ENCODE measurements around the gene KLHL30. TPM values are rescaled to one million over a fixed set of nuclear protein-coding genes. Genes with fewer than 3 reads are reported as not detected.
"Not testable (repeated sequence)": the region's sequence is repeated elsewhere in the genome, so short reads cannot be mapped to it uniquely, and the experiment has no call there.

Gene KLHL30
- total RNA-seq, 3 donors from 2014 or later, result 0.15 to 0.98 (median 0.32) TPM

DNA sequence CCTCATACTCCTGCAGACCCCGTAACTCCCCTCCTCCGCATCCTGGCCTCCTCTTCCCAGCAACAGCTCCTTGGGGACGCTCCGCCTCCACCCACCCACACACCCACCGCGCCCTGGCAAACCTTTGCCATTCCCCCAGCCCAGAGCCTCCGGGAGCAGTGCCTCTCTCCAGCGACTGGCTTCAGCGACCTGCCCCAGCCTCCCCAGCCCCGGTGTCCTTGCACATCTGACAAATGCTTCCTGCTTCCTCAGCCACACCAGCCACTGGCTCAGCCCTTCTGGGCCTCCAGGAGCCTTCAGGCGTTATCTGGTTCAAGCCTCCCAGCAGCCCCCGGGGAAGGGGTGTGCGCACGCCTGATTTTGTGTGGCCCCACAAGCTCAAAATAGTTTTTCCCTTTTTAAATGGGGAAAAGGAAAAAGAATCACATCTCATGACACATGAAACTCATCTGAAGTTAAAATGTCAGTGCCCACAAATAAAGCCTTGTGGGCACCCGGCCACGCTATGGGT, 24.1 kb upstream of the KLHL30 start:
- no peak overlapping the region for H3K4me3 ChIP-seq
- H3K27ac ChIP-seq, result no peak overlapping the region
- intact Hi-C loops (cut with DNase I; ENCODE audit: low total_unique reads), result no loop called here
- no peaks in the 10 kb centered on the region for H3K4me1 ChIP-seq
- peaks cover 0 to 4% of the 10 kb centered on the region in 2 donors for H3K9me3 ChIP-seq
- TF ChIP-seq, protein P1, sequence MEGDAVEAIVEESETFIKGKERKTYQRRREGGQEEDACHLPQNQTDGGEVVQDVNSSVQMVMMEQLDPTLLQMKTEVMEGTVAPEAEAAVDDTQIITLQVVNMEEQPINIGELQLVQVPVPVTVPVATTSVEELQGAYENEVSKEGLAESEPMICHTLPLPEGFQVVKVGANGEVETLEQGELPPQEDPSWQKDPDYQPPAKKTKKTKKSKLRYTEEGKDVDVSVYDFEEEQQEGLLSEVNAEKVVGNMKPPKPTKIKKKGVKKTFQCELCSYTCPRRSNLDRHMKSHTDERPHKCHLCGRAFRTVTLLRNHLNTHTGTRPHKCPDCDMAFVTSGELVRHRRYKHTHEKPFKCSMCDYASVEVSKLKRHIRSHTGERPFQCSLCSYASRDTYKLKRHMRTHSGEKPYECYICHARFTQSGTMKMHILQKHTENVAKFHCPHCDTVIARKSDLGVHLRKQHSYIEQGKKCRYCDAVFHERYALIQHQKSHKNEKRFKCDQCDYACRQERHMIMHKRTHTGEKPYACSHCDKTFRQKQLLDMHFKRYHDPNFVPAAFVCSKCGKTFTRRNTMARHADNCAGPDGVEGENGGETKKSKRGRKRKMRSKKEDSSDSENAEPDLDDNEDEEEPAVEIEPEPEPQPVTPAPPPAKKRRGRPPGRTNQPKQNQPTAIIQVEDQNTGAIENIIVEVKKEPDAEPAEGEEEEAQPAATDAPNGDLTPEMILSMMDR (IDR thresholded peaks at IDR 0.05), result no peak
- TF ChIP-seq POLR2A (IDR thresholded peaks at IDR 0.05) (no peak), POLR2AphosphoS5 (IDR thresholded peaks at IDR 0.05) (no peak)
- H3K27me3 ChIP-seq, result peaks cover 0 to 18% of the 10 kb centered on the region in 2 donors
- no peak for DNase-seq (ENCODE audit: low spot score in 2 of 2)
- no peaks in the 10 kb centered on the region for H3K36me3 ChIP-seq

DNA sequence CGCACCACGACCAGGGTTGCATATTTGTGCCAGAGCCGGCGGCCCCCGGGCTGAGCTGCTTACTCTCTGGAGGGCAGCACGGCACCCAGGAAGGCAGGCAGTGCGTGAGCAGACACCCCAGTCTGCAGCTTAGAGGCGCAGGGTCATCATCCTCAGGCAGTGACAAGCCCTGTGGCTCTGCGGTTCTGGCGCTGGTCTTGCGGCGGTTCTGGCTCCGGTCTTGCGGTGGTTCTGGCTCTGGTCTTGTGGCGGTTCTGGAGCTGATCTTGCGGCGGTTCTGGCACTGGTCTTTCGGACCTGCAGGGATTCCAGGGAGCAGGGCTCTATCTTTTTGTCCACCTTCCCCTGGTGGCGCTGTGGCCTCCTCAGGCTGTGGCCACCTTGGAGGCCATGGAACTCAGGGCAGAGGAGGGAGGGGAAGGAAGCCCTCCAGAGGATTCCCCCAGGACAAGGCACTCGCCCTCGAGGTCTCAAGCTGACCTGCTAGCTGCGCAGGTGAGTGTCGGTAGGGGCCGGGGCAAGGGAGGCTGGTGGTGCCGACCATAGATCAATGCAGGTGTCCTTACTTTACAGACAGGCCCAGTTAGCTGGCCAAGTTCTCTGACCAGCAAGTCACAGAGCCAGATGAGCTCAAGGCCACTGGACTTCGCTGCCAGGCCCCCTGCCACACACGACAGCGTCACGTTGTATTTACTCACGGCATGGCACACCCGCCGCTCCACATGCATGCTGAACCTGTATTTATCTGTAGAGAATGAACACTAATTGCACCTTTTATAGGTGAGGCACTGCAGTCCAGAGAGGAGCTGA, 23.4 kb upstream of the KLHL30 start:
- no peak for DNase-seq (ENCODE audit: low spot score in 2 of 2)
- Histone ChIP-seq H3K4me1 (no peaks in the 10 kb centered on the region), H3K27me3 (peaks cover 0 to 18% of the 10 kb centered on the region in 2 donors), H3K36me3 (no peaks in the 10 kb centered on the region), H3K4me3 (no peak overlapping the region), H3K9me3 (peaks cover 0 to 4% of the 10 kb centered on the region in 2 donors), H3K27ac (no peak overlapping the region)
- intact Hi-C loops (cut with DNase I; ENCODE audit: low total_unique reads), result loop anchor here (5.0 kb wide), 1 partner anchor 528 kb away; no protein-coding TSS in a partner anchor
- TF ChIP-seq, protein P1 (IDR thresholded peaks at IDR 0.05), result no peak
- no peak for TF ChIP-seq POLR2A (IDR thresholded peaks at IDR 0.05)
- TF ChIP-seq POLR2AphosphoS5 (IDR thresholded peaks at IDR 0.05), result no peak

DNA sequence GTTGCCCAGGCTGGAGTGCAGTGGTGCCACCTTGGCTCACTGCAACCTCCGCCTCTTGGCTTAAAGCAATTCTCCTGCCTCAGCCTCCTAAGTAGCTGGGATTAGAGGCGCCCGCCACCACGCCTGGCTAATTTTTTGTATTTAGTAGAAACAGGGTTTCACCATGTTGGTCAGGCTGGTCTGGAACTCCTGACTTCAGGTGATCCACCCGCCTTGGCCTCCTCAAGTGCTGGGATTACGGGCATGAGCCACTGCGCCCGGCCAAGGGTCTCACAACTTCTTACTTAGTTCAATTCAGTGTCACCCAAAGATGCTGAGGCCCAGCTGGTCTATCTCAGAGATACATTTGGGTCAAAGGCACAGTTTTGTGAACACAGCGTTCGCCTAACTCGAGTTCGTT, 22.8 kb upstream of the KLHL30 start:
- H3K36me3 ChIP-seq, H3K27ac ChIP-seq: not testable (repeated sequence)
- intact Hi-C loops (cut with DNase I; ENCODE audit: low total_unique reads), result loop anchor here (5.0 kb wide), 1 partner anchor 528 kb away; no protein-coding TSS in a partner anchor

GRCh38 chr2:238116298-238117198, 21.9 kb upstream of the KLHL30 start:
- no peak for TF ChIP-seq POLR2A (IDR thresholded peaks at IDR 0.05)
- TF ChIP-seq, protein P1 (IDR thresholded peaks at IDR 0.05), result no peak
- no peak for TF ChIP-seq POLR2AphosphoS5 (IDR thresholded peaks at IDR 0.05)
- intact Hi-C loops (cut with DNase I; ENCODE audit: low total_unique reads), result loop anchor here (5.0 kb wide), 1 partner anchor 529 kb away; no protein-coding TSS in a partner anchor
- Histone ChIP-seq H3K27me3 (peaks cover 0 to 22% of the 10 kb centered on the region in 2 donors), H3K36me3 (no peaks in the 10 kb centered on the region), H3K4me1 (no peaks in the 10 kb centered on the region), H3K27ac (no peak overlapping the region), H3K9me3 (peaks cover 0 to 4% of the 10 kb centered on the region in 2 donors), H3K4me3 (no peak overlapping the region)
- no peak for DNase-seq (ENCODE audit: low spot score in 2 of 2)

More for the DNA sequence above, 22.8 kb upstream of the KLHL30 start:
- not testable (repeated sequence) for H3K4me1 ChIP-seq; H3K9me3 ChIP-seq; H3K4me3 ChIP-seq; DNase-seq (ENCODE audit: low spot score in 2 of 2)
- peaks cover 0 to 21% of the 10 kb centered on the region in 2 donors for H3K27me3 ChIP-seq

All from breast epithelium (tissue), 4 donors.